ENCODE measurements around the gene PIKFYVE.
"Not testable (repeated sequence)": the region's sequence is repeated elsewhere in the genome, so short reads cannot be mapped to it uniquely, and the experiment has no call there.

Gene PIKFYVE

GRCh38 chr2:208396796-208397195, 130.7 kb downstream of the PIKFYVE start:
- H3K4me1 ChIP-seq (ENCODE audit: insufficient read depth, low read length); H3K36me3 ChIP-seq (ENCODE audit: insufficient read depth, low read length); H3K9ac ChIP-seq (ENCODE audit: low read length); H3K27me3 ChIP-seq (ENCODE audit: control insufficient read depth in 1 of 2, insufficient read depth in 2 of 2, low read length in 2 of 2); H3K4me3 ChIP-seq (ENCODE audit: low read depth in 1 of 2, low read length in 2 of 2); H3K9me3 ChIP-seq (ENCODE audit: low read length); H3K27ac ChIP-seq (ENCODE audit: low read depth, low read length): not testable (repeated sequence)

GRCh38 chr2:208399201-208399600, 133.1 kb downstream of the PIKFYVE start:
- H3K4me1 ChIP-seq (ENCODE audit: insufficient read depth, low read length) = no peaks in the 10 kb centered on the region
- H3K4me3 ChIP-seq (ENCODE audit: low read depth in 1 of 2, low read length in 2 of 2) = no peak overlapping the region
- no peak overlapping the region for H3K27ac ChIP-seq (ENCODE audit: low read depth, low read length)
- no peak overlapping the region for H3K9ac ChIP-seq (ENCODE audit: low read length)
- no peaks in the 10 kb centered on the region for H3K27me3 ChIP-seq (ENCODE audit: control insufficient read depth in 1 of 2, insufficient read depth in 2 of 2, low read length in 2 of 2)
- no peaks in the 10 kb centered on the region for H3K36me3 ChIP-seq (ENCODE audit: insufficient read depth, low read length)
- no peaks in the 10 kb centered on the region for H3K9me3 ChIP-seq (ENCODE audit: low read length)

- Histone ChIP-seq H3K4me3 (ENCODE audit: low read depth in 1 of 2, low read length in 2 of 2) (peak within 1 kb of the TSS in 1 of 2 donors; percentile 21), H3K4me1 (ENCODE audit: insufficient read depth, low read length) (peaks cover 7% of the 10 kb centered on the region), H3K9me3 (ENCODE audit: low read length) (no peaks in the 10 kb centered on the region)
Observed at GRCh38 chr2:208406474-208407451, 140.7 kb downstream of the PIKFYVE start, which contains the start of gene PTH2R. TSS of gene PTH2R (plus strand) at chr2:208406792. CDS start at chr2:208407044, 252 bp downstream.

GRCh38 chr2:208407667-208408066, 141.6 kb downstream of the PIKFYVE start:
- Histone ChIP-seq H3K9me3 (ENCODE audit: low read length) (no peaks in the 10 kb centered on the region), H3K27me3 (ENCODE audit: control insufficient read depth in 1 of 2, insufficient read depth in 2 of 2, low read length in 2 of 2) (peaks cover 9 to 28% of the 10 kb centered on the region in 2 donors), H3K27ac (ENCODE audit: low read depth, low read length) (no peak overlapping the region), H3K4me3 (ENCODE audit: low read depth in 1 of 2, low read length in 2 of 2) (no peak overlapping the region), H3K4me1 (ENCODE audit: insufficient read depth, low read length) (peaks cover 7% of the 10 kb centered on the region), H3K36me3 (ENCODE audit: insufficient read depth, low read length) (no peaks in the 10 kb centered on the region), H3K9ac (ENCODE audit: low read length) (no peak overlapping the region)

More at GRCh38 chr2:208406474-208407451, 140.7 kb downstream of the PIKFYVE start, which contains the start of gene PTH2R:
- Histone ChIP-seq H3K36me3 (ENCODE audit: insufficient read depth, low read length) (no peaks in the 10 kb centered on the region), H3K27ac (ENCODE audit: low read depth, low read length) (no peak within 1 kb of the TSS), H3K27me3 (ENCODE audit: control insufficient read depth in 1 of 2, insufficient read depth in 2 of 2, low read length in 2 of 2) (peaks cover 9 to 28% of the 10 kb centered on the region in 2 donors), H3K9ac (ENCODE audit: low read length) (no peak within 1 kb of the TSS)
